Stimulated activated CD8-positive, alpha-beta memory T cell treated with anti-CD3 and anti-CD28 coated beads, Interleukin-7, amount 100 ng/mL, for 48 hours (primary cell): ENCODE results near the gene PDZD7.
"Not testable (repeated sequence)": the region's sequence is repeated elsewhere in the genome, so short reads cannot be mapped to it uniquely, and the experiment has no call there.

ENCODE experiments used
- DNase-seq, 2 donors: peaks; one replicate each; pipeline ENCODE4 v3.0.0-alpha.2; 2020; ENCODE audit warnings: low read depth in 1 of 2; ENCODE audit errors: extremely low read depth in 1 of 2

PDZD7 gene

DNA sequence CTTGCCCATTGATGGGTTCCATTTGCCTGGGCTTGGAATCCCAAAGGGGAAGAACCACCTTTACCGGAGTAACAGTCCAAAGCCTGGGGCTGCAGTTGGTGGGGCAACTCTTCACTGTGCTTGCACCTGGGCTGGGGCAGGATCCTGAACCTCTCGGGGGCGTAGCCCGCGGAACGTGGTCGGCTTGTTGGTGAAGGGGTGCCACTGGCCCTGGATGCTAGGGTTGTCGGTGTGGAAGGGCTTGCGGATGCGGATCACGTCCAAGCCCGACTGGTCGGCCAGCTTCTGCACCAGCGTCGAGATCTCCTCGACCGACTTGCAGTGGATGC, 44.3 kb downstream of the PDZD7 start:
- DNase-seq, result no peak

DNA sequence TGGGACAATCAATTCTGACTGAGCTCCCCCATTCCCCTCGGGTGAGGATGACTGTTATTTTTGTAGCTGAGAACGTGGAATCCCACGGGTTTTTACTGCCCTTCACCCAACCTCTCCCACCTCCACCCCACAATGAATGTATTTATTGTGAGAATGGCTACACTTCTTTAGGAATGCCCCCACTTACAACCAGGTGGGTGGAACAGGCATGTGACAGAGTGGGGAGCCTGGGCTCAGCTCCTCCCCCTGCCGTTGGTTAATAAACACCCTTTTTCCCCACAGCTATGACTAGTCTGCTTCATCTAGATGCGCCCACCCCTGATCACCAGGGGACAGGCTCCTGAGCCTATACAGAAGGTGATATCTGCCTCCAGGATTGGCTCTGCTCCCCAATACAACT, 45.6 kb downstream of the PDZD7 start:
- no peak for DNase-seq

DNA sequence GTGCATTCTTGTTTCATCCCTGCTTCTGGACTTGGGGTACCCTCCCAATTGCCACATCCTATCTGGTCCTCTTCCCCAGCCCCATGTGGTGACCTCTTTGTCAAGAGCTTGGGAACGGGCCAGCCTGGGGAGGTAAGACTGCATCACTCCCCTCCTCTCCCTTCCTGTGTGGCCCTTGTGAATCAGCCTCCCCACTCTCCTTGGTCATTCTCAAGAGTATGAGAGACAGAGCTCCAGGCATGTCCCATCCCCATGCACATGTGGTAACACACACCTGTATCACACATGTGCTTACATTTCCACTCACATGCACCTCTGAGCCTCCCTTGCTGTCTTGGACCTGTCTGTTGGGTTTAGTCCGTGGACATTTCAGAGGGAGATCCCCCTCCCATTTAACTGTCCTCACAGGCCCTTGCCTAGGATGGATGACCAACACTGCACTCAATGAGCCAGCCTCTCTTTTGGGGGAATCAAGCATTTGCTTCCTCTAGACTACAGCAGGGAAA, 46.2 kb downstream of the PDZD7 start:
- no peak for DNase-seq

DNA sequence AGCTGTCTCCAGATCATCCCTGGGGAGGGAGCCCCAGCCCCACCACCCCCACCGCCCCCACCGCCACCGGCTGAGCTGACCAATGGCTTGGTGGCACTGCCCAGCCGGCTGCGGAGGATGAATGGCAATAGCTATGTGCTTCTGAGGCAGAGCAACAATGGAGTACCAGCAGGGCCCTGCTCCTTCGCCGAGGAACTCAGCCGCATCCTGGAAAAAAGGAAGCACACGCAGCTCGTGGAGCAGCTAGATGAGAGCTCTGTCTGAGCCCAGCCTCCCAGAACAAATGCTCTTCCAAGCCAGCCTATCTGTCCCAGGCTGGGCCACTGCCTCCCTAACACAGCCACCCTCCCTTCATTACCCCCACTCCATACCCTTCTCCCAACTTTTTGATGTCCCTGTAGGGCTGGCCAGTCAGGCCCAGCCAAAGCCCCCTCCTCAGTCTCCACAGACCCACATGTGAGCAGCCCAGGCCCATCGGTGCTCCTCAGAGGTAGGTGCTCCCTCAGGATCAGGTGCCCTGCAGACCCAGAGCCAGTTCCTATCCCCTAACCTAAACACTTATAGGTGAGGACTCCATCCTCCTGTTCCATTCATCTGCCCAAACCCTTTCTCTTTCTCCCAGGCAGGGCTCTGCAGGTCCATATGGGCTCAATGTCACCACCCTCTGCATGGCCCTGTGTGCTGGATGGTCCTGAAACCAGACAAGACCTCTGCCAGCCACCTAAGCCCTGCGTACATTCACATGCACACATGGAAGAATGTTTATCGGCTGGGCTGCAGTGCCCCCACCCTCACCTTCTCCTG, 46.9 kb downstream of the PDZD7 start:
- no peak for DNase-seq

DNA sequence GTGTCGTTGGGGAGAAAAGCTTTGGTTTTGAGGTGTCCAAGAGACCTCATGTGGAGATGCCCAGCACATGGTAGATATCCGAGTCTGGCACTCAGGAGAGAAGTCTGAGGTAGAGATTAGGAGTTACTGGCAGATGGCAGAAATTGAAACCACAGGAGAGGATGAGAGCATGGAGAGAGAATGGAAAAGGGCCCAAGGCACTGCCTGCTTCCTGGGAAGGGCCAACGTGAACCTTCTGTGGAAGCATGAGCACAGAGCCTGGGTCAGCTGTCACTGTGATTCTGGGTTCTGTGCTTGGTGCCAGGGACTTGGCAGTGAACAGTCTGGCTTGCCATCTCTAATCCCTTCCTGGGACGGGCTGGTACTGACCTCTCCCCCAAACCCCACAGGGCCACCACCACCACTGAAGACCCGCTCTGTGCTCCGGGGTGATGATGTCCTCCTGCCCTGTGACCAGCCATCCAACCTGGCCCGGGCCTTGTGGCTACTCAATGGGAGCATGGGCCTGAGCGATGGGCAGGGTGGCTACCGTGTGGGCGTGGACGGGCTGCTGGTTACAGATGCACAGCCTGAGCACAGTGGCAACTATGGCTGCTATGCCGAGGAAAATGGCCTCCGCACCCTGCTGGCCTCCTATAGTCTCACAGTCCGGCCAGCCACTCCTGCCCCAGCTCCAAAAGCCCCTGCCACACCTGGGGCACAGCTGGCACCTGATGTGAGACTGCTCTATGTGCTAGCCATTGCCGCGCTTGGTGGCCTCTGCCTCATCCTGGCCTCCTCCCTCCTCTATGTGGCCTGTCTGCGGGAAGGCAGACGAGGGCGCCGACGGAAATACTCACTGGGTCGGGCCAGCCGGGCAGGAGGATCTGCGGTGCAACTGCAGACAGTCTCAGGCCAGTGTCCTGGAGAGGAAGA, 47.8 kb downstream of the PDZD7 start:
- no peak for DNase-seq

DNA sequence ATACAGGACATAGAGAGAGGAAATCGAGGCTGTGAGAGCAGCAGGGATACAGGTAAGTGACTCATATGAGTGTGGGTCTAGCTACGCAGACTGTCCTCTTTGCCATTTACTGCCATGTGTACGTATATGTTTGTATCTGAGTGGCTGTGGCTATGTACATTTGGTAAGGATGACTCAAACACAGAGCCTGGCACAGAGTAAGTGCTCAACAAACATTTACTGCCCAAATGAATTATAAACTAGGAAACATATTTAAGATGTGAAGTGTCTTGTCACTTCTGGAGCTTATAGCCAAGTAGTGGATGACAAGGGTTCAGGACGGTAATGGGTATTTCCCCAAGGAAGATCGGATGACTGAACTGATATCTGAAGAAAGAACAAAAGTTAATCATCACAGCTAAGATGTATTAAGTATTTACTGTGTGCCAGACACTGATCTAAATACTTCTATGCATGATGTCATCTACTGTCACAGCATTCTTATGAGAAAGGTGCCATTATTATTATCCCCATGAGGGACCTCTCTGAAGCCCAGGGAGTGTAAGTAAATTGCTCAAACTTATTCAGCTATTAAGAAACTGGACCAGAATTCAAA, 49.7 kb downstream of the PDZD7 start:
- no peak for DNase-seq

DNA sequence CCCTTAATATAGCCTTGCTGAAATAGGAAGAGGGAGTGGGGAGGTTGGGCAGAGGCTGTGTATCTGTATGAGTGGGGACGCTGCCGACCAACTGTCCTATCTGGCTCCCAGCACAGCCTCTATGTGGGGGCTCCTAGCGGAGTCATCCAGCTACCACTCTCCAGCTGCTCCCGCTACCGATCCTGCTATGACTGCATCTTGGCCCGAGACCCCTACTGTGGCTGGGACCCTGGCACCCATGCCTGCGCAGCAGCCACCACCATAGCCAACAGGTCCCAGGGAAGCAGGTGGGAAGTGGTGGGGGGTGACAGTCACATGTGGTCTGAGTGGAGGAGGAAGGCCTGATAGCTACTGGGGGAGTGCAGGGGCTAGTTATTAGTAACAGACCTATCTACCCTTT, 50.2 kb downstream of the PDZD7 start:
- no peak for DNase-seq

DNA sequence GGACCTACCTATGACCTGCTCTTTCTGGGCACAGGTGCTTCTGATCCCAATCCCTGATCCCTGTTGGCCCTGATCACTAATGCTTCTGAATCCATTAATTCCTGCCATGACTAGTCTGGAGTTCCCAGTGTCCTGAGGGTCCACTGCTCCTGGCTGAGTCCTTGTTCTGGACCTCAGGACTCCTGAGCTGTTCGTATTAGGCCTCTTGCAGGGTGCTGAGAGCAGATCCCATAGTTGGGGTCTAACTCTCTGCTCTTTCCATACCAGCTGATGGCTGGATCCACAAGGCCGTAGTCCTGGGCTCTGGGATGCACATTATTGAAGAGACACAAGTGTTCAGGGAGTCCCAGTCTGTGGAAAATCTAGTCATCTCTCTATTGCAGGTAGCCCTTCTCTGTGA, 50.6 kb downstream of the PDZD7 start:
- no peak for DNase-seq

DNA sequence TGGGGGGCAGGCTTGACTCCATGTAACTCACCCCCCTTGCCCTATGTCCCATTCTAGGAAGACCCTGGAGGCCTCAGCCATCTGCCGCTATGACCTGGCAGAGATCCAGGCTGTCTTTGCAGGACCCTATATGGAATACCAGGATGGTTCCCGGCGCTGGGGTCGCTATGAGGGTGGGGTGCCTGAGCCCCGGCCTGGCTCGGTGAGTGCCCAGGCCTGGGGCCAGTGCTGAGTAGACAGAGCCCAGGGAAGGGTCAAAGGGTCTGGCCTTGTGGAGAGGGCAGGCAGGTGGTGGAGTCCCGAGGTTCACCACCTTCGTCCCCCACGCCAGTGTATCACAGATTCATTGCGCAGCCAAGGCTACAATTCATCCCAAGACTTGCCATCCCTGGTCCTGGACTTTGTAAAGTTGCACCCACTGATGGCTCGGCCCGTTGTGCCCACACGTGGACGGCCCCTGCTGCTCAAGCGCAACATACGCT, 51.1 kb downstream of the PDZD7 start:
- no peak for DNase-seq

DNA sequence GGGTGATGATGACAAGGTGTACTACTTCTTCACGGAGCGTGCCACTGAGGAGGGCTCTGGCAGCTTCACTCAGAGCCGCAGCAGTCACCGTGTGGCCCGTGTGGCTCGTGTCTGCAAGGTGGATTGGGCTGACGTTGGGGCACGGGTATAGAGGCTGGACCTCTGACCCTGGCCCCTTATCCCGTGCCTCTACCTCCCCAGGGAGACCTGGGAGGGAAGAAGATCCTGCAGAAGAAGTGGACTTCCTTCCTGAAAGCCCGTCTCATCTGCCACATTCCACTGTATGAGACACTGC, 52.1 kb downstream of the PDZD7 start:
- DNase-seq, result no peak

DNA sequence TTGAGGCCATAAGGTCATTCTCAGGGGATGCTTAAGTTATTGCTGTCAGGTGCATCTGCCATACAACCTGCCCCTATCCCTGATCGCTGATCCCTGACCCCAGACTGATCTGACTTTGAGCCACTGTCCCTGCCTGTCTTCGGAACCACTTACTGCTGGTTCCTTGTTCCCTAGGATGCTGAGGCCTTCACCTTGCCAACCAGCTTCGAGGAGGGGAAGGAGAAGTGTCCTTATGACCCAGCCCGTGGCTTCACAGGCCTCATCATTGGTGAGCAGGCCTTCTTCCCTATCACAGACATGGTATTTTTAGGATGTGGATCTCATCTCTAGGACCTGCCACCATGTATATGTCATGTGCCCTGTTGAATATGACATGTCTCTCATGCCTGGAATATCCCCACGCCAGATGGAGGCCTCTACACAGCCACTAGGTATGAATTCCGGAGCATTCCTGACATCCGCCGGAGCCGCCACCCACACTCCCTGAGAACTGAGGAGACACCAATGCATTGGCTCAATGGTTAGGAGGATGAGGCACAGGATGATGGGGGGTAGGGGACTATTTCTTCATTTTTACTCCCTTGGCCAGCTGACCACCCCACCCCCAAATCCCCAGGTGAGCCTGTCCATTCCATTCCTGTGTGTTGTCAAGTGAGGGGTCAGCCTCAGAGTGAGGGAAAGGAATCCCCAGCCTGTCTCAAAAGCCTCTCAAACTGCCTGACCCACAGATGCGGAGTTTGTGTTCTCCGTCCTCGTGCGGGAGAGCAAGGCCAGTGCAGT, 52.6 kb downstream of the PDZD7 start:
- no peak for DNase-seq

DNA sequence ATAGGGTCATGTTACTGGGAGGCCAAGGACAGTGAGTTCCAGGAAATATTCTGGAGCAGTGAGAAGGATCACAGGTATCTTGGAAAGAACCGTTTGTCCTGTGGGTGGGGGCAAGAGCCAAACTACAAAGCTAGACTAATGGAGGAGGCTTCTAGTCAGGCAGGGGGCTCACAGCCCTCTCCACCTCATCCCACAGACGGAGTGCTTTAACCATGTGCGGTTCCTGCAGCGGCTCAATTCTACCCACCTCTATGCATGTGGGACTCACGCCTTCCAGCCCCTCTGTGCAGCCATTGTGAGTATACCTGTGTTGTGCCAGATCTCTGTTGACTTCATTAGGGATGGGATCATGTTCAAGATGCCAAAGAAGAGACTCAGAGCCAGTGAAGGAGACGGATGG, 53.5 kb downstream of the PDZD7 start:
- no peak for DNase-seq

DNA sequence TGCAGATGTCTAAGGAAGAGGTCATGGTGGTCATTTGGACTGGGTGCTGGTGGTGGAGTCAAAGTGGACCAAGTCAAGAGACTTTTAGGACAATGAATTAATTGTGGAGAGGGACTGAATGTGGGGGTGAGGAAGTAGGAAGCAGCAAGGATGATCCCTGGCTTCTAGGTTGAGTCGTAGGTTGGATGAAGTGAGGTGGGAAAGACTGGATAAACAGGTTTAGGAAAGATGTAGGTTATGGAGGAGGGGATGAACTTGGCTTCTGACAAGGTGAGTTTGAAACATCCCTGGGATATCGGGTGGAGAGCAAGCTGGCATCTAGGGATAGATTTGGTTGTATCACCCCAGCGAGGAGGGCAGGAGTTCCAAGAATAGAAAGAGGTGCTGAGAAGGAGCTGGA, 54.0 kb downstream of the PDZD7 start:
- DNase-seq, result no peak

DNA sequence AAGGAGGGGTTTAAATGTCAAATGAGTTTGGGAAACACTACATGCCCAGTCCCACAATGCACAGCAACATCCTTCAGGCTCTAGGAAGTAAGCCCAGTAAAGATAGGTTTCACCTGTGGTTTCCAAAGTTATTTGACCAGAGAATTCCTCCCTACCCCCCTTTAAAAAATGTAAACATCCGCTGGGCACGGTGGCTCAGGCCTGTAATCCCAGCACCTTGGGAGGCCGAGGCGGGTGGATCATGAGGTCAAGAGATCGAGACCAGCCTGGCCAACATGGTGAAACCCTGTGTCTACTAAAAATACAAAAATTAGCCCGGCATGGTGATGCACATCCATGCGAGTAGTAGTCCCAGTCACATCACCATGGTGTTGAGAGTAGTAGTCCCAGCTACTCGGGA, 55.5 kb downstream of the PDZD7 start:
- DNase-seq, result not testable (repeated sequence)

DNA sequence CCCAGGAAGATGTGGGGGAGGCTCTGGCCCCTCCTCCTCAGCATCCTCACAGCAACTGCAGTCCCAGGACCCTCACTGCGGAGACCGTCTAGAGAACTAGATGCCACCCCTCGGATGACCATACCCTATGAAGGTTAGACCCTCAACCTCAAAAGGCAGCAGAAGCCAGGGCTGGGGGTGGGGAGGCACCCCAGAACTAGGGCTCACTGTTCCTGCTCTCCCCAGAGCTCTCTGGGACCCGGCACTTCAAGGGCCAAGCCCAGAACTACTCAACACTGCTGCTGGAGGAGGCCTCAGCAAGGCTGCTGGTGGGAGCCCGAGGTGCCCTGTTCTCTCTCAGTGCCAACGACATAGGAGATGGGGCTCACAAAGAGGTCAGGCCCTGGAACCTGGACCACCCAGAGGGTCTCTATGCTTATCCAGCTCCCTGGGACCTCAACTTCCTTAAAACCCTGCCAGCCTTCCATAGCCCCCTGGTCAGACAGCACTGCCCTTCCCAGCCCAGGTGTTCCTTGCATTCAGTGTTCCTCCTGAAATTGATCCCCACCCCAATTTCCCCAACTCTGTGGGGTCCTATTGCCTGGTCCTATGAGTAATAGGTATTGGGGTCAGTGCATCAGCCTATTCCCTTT, 57.9 kb downstream of the PDZD7 start:
- no peak for DNase-seq

DNA sequence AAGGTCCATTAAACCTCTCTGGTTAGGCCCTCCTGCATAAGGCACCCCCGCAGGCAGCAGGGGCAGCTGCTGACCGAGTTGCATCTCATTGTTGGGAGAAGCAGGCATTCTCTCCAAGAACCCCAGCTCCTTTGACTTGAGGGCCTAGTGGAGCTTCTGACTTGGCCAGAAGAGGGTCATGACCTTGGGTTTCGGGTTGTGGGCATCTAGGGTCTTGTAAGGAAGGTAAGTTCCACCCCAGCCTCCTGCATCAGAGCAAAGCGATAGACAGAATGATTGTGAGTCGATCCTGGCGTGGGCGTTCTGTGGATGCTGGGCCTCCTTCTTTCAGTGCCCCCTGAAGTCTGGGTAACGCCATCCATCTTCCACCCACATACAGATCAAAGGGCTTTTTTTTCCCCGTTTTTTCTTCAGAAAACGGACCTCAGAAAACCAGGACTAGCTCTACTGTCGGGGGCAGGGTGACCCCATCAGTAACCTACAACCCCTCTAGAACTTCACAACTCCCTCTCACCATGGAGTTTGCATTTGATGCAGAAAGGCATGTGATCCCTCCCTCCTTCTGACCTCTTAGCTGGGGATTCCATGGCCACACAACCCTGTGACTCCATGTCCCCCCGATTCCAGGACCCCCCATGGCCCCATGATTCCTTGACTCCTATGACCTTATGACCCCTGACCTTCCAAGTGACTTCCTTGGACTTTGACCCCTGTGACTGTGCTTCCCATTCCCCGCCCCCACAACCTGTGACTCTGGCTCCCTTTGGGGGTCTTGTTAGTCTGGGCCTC, 58.6 kb downstream of the PDZD7 start:
- DNase-seq, result no peak

DNA sequence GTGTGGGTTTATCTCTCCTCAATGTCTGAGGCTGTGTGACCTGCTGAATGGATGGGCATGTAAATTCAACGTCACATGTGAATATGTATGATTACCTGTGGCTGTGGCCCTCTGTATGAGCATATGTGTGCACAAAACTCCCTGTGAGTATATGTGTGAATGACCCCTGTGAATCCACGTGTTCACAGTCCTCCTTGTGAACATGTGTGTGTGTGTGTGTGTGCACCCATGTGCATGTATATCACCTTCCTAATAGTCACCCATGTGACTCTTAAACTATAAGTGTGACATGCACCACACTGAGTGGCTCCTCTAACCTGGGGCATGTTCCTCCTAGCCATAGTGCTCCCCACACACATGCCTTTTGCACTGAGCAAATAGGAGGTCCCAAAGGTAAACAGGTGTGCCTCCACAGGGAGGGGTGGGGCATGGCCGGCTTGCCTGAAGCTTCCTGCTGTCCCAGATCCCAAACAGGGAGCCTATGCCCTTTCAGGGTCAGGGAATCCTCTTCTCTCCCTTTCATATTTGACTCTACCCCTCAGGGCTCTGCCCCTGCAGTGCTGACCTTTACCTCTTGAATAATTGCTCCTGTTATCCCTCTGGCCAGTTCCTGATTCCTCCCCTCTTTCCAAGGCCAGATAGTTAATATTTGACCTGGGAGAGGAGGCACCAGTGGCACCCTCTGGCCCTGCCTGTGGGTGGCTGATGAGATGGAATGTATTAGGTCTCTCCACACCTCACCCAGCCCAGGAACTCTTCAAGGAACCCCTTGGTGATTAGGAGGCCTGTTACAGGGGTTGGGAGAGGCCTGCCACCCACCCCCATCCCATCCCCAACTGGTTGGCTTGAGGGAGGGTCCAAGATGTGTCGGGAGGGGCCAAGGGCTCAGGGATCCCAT, 59.8 kb downstream of the PDZD7 start:
- no peak for DNase-seq

DNA sequence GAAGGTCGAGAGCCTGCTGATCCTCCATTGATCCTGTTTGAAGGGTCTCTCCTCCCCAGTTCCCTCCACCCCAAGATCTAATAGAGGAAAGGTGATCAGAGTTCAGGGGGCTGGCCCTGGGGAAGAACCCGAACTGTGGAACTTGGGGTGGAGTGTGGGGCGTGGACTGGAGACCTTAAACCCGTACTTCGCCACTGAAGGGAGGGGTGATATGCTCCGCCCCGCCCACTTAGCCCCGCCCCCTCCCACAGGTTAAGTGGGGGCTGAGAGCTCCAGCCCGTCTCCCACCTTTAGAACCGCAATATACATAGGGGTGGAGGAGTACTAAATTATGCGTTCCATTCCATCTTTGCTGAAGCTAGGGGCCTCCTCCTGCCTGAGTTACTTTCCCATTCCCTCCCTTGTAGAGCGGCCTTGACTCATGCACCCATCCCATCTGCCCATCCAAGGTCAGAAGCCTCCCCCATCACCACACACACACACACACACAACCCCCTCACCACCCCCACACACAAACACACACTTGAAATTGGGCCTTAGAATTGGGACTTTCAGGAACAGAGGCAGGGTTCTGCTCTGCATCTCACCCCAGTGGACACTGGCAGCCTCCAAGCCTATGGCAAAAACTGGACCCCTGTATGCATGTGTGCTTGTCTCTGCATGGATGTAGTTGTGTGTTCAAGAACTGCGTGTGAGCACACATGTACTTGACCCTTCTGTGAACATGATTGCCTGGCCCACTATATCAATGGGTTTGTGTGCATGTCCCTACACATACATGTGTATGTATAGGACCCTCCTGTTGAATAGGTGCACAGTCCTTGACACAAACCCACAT, 60.6 kb downstream of the PDZD7 start:
- DNase-seq, result no peak
